ENCODE results near the gene FAM162A.
A peak's percentile ranks its signal among the peaks of the same experiment; 100 is the strongest.

The FAM162A gene

DNA sequence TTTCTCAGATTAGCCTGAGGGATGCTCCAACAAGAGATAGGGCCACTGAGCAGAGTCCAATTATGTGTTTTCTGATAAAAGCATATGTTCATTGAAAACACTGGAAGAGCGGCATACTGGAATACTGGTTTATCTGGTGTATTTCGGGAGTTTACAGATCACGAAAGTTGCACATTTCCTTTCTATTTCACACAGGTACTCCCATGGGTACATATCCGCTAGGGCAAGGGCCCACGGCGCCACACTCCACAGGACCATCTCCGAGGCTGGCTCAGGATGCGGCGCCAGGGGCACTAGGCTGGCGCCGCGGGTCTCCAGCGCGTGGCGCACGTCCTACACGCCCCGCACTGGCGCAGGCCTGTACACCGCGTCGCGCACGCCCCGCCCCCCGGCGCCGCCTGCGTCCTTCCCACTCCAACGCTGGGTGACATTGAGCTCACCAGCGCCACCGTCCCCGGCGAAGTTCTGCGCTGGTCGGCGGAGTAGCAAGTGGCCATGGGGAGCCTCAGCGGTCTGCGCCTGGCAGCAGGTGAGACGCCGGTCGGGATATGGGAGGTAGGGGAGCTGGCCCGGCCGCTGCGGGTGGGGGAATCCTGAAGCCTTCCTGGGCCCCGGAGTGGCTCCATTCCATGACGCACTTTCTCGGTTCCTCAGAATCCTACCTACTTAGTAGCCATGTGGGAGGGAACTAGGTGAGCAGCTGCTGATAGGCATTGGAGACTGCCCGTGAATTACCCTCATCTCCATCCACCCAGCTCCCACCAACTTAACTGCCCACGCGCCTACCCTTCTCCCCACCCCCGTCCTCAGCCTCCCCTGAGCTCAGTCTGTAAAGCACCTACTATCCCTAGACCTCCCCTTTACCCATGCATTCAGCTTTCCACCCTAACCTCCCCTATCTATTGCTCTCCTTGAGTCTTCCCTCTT lies at the start of gene FAM162A (continued):
- TF ChIP-seq, protein P1, sequence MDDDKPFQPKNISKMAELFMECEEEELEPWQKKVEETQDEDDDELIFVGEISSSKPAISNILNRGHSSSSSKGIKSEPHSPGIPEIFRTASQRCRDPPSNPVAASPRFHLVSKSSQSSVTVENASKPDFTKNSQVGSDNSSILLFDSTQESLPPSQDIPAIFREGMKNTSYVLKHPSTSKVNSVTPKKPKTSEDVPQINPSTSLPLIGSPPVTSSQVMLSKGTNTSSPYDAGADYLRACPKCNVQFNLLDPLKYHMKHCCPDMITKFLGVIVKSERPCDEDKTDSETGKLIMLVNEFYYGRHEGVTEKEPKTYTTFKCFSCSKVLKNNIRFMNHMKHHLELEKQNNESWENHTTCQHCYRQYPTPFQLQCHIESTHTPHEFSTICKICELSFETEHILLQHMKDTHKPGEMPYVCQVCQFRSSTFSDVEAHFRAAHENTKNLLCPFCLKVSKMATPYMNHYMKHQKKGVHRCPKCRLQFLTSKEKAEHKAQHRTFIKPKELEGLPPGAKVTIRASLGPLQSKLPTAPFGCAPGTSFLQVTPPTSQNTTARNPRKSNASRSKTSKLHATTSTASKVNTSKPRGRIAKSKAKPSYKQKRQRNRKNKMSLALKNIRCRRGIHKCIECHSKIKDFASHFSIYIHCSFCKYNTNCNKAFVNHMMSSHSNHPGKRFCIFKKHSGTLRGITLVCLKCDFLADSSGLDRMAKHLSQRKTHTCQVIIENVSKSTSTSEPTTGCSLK (tag by site-specific recombination; IDR thresholded peaks at IDR 0.05), result no peak
- TF ChIP-seq, protein P2, sequence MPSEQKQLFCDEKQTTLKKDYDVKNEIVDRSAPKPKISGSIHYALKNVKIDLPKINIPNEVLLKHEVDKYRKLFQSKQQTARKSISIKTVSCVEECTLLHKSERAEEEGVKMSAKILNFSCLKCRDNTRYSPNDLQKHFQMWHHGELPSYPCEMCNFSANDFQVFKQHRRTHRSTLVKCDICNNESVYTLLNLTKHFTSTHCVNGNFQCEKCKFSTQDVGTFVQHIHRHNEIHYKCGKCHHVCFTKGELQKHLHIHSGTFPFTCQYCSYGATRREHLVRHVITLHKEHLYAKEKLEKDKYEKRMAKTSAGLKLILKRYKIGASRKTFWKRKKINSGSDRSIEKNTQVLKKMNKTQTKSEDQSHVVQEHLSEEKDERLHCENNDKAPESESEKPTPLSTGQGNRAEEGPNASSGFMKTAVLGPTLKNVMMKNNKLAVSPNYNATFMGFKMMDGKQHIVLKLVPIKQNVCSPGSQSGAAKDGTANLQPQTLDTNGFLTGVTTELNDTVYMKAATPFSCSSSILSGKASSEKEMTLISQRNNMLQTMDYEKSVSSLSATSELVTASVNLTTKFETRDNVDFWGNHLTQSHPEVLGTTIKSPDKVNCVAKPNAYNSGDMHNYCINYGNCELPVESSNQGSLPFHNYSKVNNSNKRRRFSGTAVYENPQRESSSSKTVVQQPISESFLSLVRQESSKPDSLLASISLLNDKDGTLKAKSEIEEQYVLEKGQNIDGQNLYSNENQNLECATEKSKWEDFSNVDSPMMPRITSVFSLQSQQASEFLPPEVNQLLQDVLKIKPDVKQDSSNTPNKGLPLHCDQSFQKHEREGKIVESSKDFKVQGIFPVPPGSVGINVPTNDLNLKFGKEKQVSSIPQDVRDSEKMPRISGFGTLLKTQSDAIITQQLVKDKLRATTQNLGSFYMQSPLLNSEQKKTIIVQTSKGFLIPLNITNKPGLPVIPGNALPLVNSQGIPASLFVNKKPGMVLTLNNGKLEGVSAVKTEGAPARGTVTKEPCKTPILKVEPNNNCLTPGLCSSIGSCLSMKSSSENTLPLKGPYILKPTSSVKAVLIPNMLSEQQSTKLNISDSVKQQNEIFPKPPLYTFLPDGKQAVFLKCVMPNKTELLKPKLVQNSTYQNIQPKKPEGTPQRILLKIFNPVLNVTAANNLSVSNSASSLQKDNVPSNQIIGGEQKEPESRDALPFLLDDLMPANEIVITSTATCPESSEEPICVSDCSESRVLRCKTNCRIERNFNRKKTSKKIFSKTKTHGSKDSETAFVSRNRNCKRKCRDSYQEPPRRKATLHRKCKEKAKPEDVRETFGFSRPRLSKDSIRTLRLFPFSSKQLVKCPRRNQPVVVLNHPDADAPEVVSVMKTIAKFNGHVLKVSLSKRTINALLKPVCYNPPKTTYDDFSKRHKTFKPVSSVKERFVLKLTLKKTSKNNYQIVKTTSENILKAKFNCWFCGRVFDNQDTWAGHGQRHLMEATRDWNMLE (tag by site-specific recombination; conservative IDR thresholded peaks at IDR 0.05; ENCODE audit: low read depth), result no peak
- TF ChIP-seq ZNF76 (tag by site-specific recombination; IDR thresholded peaks at IDR 0.05; ENCODE audit: borderline replicate concordance, low read depth), result peak; percentile 54; the same call in 1 of the 2 replicates
- TF ChIP-seq ZNF558 (tag by site-specific recombination; IDR thresholded peaks at IDR 0.05), result no peak
- no peak for TF ChIP-seq ZNF112 (tag by site-specific recombination; IDR thresholded peaks at IDR 0.05)
- TF ChIP-seq ZNF843 (tag by site-specific recombination; IDR thresholded peaks at IDR 0.05), result no peak
- no peak for TF ChIP-seq ZNF175 (tag by site-specific recombination; IDR thresholded peaks at IDR 0.05)
- TF ChIP-seq SETDB1 (IDR thresholded peaks at IDR 0.05; ENCODE audit: insufficient read length, low read length), result no peak
- TF ChIP-seq, protein P3, sequence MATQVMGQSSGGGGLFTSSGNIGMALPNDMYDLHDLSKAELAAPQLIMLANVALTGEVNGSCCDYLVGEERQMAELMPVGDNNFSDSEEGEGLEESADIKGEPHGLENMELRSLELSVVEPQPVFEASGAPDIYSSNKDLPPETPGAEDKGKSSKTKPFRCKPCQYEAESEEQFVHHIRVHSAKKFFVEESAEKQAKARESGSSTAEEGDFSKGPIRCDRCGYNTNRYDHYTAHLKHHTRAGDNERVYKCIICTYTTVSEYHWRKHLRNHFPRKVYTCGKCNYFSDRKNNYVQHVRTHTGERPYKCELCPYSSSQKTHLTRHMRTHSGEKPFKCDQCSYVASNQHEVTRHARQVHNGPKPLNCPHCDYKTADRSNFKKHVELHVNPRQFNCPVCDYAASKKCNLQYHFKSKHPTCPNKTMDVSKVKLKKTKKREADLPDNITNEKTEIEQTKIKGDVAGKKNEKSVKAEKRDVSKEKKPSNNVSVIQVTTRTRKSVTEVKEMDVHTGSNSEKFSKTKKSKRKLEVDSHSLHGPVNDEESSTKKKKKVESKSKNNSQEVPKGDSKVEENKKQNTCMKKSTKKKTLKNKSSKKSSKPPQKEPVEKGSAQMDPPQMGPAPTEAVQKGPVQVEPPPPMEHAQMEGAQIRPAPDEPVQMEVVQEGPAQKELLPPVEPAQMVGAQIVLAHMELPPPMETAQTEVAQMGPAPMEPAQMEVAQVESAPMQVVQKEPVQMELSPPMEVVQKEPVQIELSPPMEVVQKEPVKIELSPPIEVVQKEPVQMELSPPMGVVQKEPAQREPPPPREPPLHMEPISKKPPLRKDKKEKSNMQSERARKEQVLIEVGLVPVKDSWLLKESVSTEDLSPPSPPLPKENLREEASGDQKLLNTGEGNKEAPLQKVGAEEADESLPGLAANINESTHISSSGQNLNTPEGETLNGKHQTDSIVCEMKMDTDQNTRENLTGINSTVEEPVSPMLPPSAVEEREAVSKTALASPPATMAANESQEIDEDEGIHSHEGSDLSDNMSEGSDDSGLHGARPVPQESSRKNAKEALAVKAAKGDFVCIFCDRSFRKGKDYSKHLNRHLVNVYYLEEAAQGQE (tag by site-specific recombination; IDR thresholded peaks at IDR 0.05), result no peak
- TF ChIP-seq ZFHX2 (tag by site-specific recombination; conservative IDR thresholded peaks at IDR 0.05), result peak; percentile 90
- TF ChIP-seq ZNF248 (tag by site-specific recombination; IDR thresholded peaks at IDR 0.05), result no peak
- peak; percentile 51; the same call in 1 of the 2 replicates for TF ChIP-seq ZSCAN30 (tag by site-specific recombination; IDR thresholded peaks at IDR 0.05)
- no peak for TF ChIP-seq ZNF521 (tag by site-specific recombination; IDR thresholded peaks at IDR 0.05)
- no peak for TF ChIP-seq HOXA7 (CRISPR knock-in tag; IDR thresholded peaks at IDR 0.05; ENCODE audit: borderline replicate concordance)
- TF ChIP-seq ZFP69B (tag by site-specific recombination; IDR thresholded peaks at IDR 0.05), result no peak
- peak; percentile 72 for TF ChIP-seq SP3 (tag by site-specific recombination; IDR thresholded peaks at IDR 0.05)
- no peak for TF ChIP-seq FEZF1 (tag by site-specific recombination; IDR thresholded peaks at IDR 0.05)
- TF ChIP-seq ZNF133 (tag by site-specific recombination; IDR thresholded peaks at IDR 0.05), result no peak
- TF ChIP-seq, protein P4, sequence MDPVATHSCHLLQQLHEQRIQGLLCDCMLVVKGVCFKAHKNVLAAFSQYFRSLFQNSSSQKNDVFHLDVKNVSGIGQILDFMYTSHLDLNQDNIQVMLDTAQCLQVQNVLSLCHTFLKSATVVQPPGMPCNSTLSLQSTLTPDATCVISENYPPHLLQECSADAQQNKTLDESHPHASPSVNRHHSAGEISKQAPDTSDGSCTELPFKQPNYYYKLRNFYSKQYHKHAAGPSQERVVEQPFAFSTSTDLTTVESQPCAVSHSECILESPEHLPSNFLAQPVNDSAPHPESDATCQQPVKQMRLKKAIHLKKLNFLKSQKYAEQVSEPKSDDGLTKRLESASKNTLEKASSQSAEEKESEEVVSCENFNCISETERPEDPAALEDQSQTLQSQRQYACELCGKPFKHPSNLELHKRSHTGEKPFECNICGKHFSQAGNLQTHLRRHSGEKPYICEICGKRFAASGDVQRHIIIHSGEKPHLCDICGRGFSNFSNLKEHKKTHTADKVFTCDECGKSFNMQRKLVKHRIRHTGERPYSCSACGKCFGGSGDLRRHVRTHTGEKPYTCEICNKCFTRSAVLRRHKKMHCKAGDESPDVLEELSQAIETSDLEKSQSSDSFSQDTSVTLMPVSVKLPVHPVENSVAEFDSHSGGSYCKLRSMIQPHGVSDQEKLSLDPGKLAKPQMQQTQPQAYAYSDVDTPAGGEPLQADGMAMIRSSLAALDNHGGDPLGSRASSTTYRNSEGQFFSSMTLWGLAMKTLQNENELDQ (tag by site-specific recombination; IDR thresholded peaks at IDR 0.05; ENCODE audit: low read depth), result no peak
